HepG2 (cell line): Measurements from ENCODE around the gene RTEL1.

Source experiments
- ELF4 ChIP-seq: sonication (generic); formaldehyde crosslinking; IDR thresholded peaks from 2 replicates; pipeline ENCODE4 v1.5.0; 2020; ENCODE audit warnings: missing genetic modification reagents, mild to moderate bottlenecking, moderate library complexity, borderline replicate concordance
- HCFC1 ChIP-seq: fragments of 150-350 bp; IDR thresholded peaks from 2 replicates; pipeline ENCODE4 v1.6.1; 2014; ENCODE audit warnings: low read depth, low read length
- MZF1 ChIP-seq: sonication (generic); formaldehyde crosslinking; IDR thresholded peaks from 2 replicates; pipeline ENCODE4 v1.8.1; 2023; ENCODE audit warnings: mild to moderate bottlenecking, missing genetic modification reagents, borderline replicate concordance
- NR3C1 ChIP-seq: sonication (generic); formaldehyde crosslinking; IDR thresholded peaks from 2 replicates; pipeline ENCODE4 v1.4.0; 2020; ENCODE audit warnings: missing genetic modification reagents
- RFX1 ChIP-seq: fragments of 450-650 bp; IDR thresholded peaks from 2 replicates; pipeline ENCODE4 v1.6.1; 2017
- YEATS2 ChIP-seq: sonication (generic); formaldehyde crosslinking; IDR thresholded peaks from 2 replicates; pipeline ENCODE4 v1.4.0; 2020; ENCODE audit warnings: missing genetic modification reagents, borderline replicate concordance
- ZNF616 ChIP-seq: sonication (generic); formaldehyde crosslinking; IDR thresholded peaks from 2 replicates; pipeline ENCODE4 v1.5.0; 2020; ENCODE audit warnings: low read depth, mild to moderate bottlenecking, missing genetic modification reagents
- TF ChIP-seq, protein P1 (sequence below): sonication (generic); formaldehyde crosslinking; IDR thresholded peaks from 2 replicates; pipeline ENCODE4 v1.5.1; 2020; ENCODE audit warnings: missing genetic modification reagents, mild to moderate bottlenecking, borderline replicate concordance

DNA sequence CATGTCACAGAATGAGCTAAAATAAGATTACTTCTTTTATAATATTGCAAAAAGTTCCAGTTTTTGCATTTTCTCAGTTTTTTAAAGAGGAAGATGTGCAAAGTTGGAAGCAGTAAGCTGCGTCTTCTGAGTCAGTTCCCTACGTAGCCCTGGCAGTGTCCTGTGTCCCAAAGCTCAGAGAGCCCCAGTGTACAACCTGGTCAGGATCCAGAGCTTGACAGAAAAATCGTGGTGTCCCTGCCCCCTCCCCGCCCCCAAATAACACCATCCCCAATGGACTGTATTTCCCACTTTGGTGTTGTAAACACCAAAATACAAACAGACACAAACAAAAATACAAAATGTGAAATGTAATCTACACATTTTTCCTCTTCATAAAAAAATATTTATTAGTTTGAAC lies 86.0 kb downstream of the RTEL1 start:
- TF ChIP-seq YEATS2 (CRISPR knock-in tag): no peak
- TF ChIP-seq ZNF616 (CRISPR knock-in tag): no peak
- TF ChIP-seq MZF1: no peak
- TF ChIP-seq NR3C1 (CRISPR knock-in tag): no peak
- TF ChIP-seq RFX1: no peak
- TF ChIP-seq HCFC1: no peak
- TF ChIP-seq, protein P1, sequence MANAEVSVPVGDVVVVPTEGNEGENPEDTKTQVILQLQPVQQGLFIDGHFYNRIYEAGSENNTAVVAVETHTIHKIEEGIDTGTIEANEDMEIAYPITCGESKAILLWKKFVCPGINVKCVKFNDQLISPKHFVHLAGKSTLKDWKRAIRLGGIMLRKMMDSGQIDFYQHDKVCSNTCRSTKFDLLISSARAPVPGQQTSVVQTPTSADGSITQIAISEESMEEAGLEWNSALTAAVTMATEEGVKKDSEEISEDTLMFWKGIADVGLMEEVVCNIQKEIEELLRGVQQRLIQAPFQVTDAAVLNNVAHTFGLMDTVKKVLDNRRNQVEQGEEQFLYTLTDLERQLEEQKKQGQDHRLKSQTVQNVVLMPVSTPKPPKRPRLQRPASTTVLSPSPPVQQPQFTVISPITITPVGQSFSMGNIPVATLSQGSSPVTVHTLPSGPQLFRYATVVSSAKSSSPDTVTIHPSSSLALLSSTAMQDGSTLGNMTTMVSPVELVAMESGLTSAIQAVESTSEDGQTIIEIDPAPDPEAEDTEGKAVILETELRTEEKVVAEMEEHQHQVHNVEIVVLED (CRISPR knock-in tag): no peak
- TF ChIP-seq ELF4: no peak
